IMR-90 (cell line): ENCODE measurements around the gene ZNF407. TPM values are rescaled to one million over a fixed set of nuclear protein-coding genes. Genes with fewer than 3 reads are reported as not detected.

Experiments
- ATAC-seq: fragments of 200-7000 bp; cut with Tn5 transposase; 2 replicates; pipeline ENCODE4 v1.9.1; 2020; ENCODE audit warnings: low read depth, mild to moderate bottlenecking, moderate library complexity
- BruUV-seq: library from RNA; stranded (reverse); fragments of 400-500 nt; replicated peaks from 2 replicates; lab custom pipeline; 2021; lab: Mats Ljungman, UMichigan
- CTCF ChIA-PET: fragments of 300-600 bp; formaldehyde crosslinking; extraction: SDS; loops from one replicate; lab custom pipeline; 2021; ENCODE audit warnings: antibody characterized with exemption; lab: Yijun Ruan, JAX
- POLR2A ChIA-PET: fragments of 300-600 bp; sonication (Branson Sonifier 250); formaldehyde crosslinking; loops from one replicate; lab custom pipeline; 2022; ENCODE audit warnings: antibody characterized with exemption; ENCODE audit not compliant: unreplicated experiment; lab: Charles Lee
- DNase-seq: peaks from one replicate; pipeline ENCODE4 v3.0.0; 2013
- H2AFZ ChIP-seq: replicated peaks from 2 replicates; pipeline ENCODE3; 2013; ENCODE audit warnings: low read length, mild to moderate bottlenecking; ENCODE audit not compliant: poor library complexity
- H2AK5ac ChIP-seq: 2 replicates; pipeline ENCODE4 v1.6.1; 2013; ENCODE audit warnings: low read depth, low read length, inconsistent platforms
- H2AK9ac ChIP-seq: replicated peaks from 2 replicates; pipeline ENCODE3; 2013; ENCODE audit warnings: mild to moderate bottlenecking, low read depth, low read length, moderate library complexity; ENCODE audit not compliant: poor library complexity
- H2BK120ac ChIP-seq: 2 replicates; pipeline ENCODE4 v1.6.1; 2013; ENCODE audit warnings: low read depth, low read length, inconsistent platforms
- H2BK15ac ChIP-seq: 3 replicates; pipeline ENCODE4 v1.6.1; 2013; ENCODE audit warnings: low read depth, low read length, inconsistent platforms
- H2BK20ac ChIP-seq: 2 replicates; pipeline ENCODE4 v1.6.1; 2013; ENCODE audit warnings: low read depth, mild to moderate bottlenecking, inconsistent platforms, low read length, moderate library complexity
- H2BK5ac ChIP-seq: 2 replicates; pipeline ENCODE4 v1.6.1; 2013; ENCODE audit warnings: mild to moderate bottlenecking, low read depth, low read length, inconsistent platforms; ENCODE audit not compliant: poor library complexity, severe bottlenecking
- H3K14ac ChIP-seq: replicated peaks from 2 replicates; pipeline ENCODE4 v1.6.1; 2013; ENCODE audit warnings: low read depth, low read length, inconsistent platforms
- H3K18ac ChIP-seq: 2 replicates; pipeline ENCODE4 v1.6.1; 2013; ENCODE audit warnings: low read depth, low read length, control low read depth
- H3K23ac ChIP-seq: 2 replicates; pipeline ENCODE4 v1.6.1; 2013; ENCODE audit warnings: low read depth, low read length, inconsistent platforms
- H3K27ac ChIP-seq: 2 replicates; pipeline ENCODE4 v1.5.1; 2013; ENCODE audit warnings: mild to moderate bottlenecking, control low read depth, low read length; ENCODE audit not compliant: insufficient read depth
- H3K27me3 ChIP-seq: 2 replicates; pipeline ENCODE4 v1.6.1; 2013; ENCODE audit warnings: low read length; ENCODE audit not compliant: control insufficient read depth, insufficient read depth
- H3K36me3 ChIP-seq: 2 replicates; pipeline ENCODE4 v1.6.1; 2013; ENCODE audit warnings: low read length, mixed read lengths; ENCODE audit not compliant: control insufficient read depth, insufficient read depth
- H3K4ac ChIP-seq: 2 replicates; pipeline ENCODE4 v1.6.1; 2013; ENCODE audit warnings: low read depth, low read length, inconsistent platforms
- H3K4me1 ChIP-seq: 2 replicates; pipeline ENCODE4 v1.6.1; 2013; ENCODE audit warnings: low read length, mixed read lengths; ENCODE audit not compliant: control insufficient read depth, insufficient read depth
- H3K4me2 ChIP-seq: 2 replicates; pipeline ENCODE4 v1.6.1; 2013; ENCODE audit warnings: low read depth, mild to moderate bottlenecking, control low read depth, low read length, moderate library complexity
- H3K4me3 ChIP-seq: 2 replicates; pipeline ENCODE4 v1.5.1; 2013; ENCODE audit warnings: low read depth, mild to moderate bottlenecking, control low read depth, low read length, moderate library complexity; ENCODE audit not compliant: insufficient read depth
- H3K56ac ChIP-seq: 2 replicates; pipeline ENCODE4 v1.6.1; 2013; ENCODE audit warnings: low read length, inconsistent platforms; ENCODE audit not compliant: insufficient read depth; ENCODE audit errors: extremely low read depth
- H3K79me1 ChIP-seq, 2 experiments: 2 replicates each; pipeline ENCODE4 v1.6.1; 2013; ENCODE audit warnings: low read length in 2 of 2, inconsistent platforms in 1 of 2, low read depth in 1 of 2
- H3K9ac ChIP-seq: 2 replicates; pipeline ENCODE4 v1.6.1; 2013; ENCODE audit warnings: low read depth, low read length, control low read depth
- H3K9me1 ChIP-seq: 2 replicates; pipeline ENCODE4 v1.6.1; 2013; ENCODE audit warnings: low read length, inconsistent platforms; ENCODE audit not compliant: insufficient read depth
- H3K9me3 ChIP-seq: 2 replicates; pipeline ENCODE4 v1.6.1; 2013; ENCODE audit warnings: low read length; ENCODE audit not compliant: control insufficient read depth, insufficient read depth
- H4K20me1 ChIP-seq: 2 replicates; pipeline ENCODE4 v1.6.1; 2013; ENCODE audit warnings: low read length, inconsistent platforms; ENCODE audit not compliant: insufficient read depth
- H4K5ac ChIP-seq: 2 replicates; pipeline ENCODE4 v1.6.1; 2013; ENCODE audit warnings: mild to moderate bottlenecking, low read depth, low read length, control low read depth
- H4K8ac ChIP-seq, 2 experiments: 2 replicates each; pipeline ENCODE4 v1.6.1; 2013; ENCODE audit warnings: low read depth in 2 of 2, low read length in 2 of 2, control low read depth in 1 of 2, inconsistent platforms in 1 of 2
- H4K91ac ChIP-seq: 2 replicates; pipeline ENCODE4 v1.6.1; 2013; ENCODE audit warnings: low read depth, low read length, inconsistent platforms; ENCODE audit not compliant: insufficient read depth
- BHLHE40 ChIP-seq: fragments of 150-350 bp; IDR thresholded peaks from 2 replicates; pipeline ENCODE4 v1.6.1; 2016; ENCODE audit warnings: mild to moderate bottlenecking, low read depth, low read length
- CEBPB ChIP-seq: IDR thresholded peaks from 2 replicates; pipeline ENCODE4 v1.6.1; 2012; ENCODE audit warnings: low read depth, low read length, improper control_type of control experiment
- CHD1 ChIP-seq: IDR thresholded peaks from 2 replicates; pipeline ENCODE4 v1.6.1; 2012; ENCODE audit warnings: low read depth, low read length, improper control_type of control experiment
- CTCF ChIP-seq: conservative IDR thresholded peaks from 2 replicates; pipeline ENCODE4 v1.5.1; 2012; ENCODE audit warnings: mild to moderate bottlenecking, low read depth, low read length, improper control_type of control experiment
- ELK1 ChIP-seq: fragments of 150-350 bp; IDR thresholded peaks from 2 replicates; pipeline ENCODE4 v1.6.1; 2016; ENCODE audit warnings: low read depth, mild to moderate bottlenecking, low read length, moderate library complexity, borderline replicate concordance
- FOS ChIP-seq: fragments of 150-350 bp; IDR thresholded peaks from 2 replicates; pipeline ENCODE4 v1.6.1; 2016; ENCODE audit warnings: low read depth, low read length
- MAFK ChIP-seq: IDR thresholded peaks from 2 replicates; pipeline ENCODE4 v1.6.1; 2012; ENCODE audit warnings: low read depth, low read length, improper control_type of control experiment
- MAZ ChIP-seq: IDR thresholded peaks from 2 replicates; pipeline ENCODE4 v1.6.1; 2012; ENCODE audit warnings: low read depth, mild to moderate bottlenecking, low read length, improper control_type of control experiment, moderate library complexity, borderline replicate concordance
- MXI1 ChIP-seq: IDR thresholded peaks from 2 replicates; pipeline ENCODE4 v1.6.1; 2012; ENCODE audit warnings: low read depth, mild to moderate bottlenecking, low read length, moderate library complexity, borderline replicate concordance
- NFE2L2 ChIP-seq: fragments of 150-350 bp; IDR thresholded peaks from 2 replicates; pipeline ENCODE4 v1.6.1; 2016; ENCODE audit warnings: low read depth, mild to moderate bottlenecking, low read length
- POLR2A ChIP-seq: IDR thresholded peaks from 2 replicates; pipeline ENCODE4 v1.6.1; 2012; ENCODE audit warnings: mild to moderate bottlenecking, low read depth, low read length
- RAD21 ChIP-seq: IDR thresholded peaks from 2 replicates; pipeline ENCODE4 v1.6.1; 2012; ENCODE audit warnings: low read length, improper control_type of control experiment
- RFX5 ChIP-seq: IDR thresholded peaks from 2 replicates; pipeline ENCODE4 v1.8.0; 2012; ENCODE audit warnings: low read depth, mild to moderate bottlenecking, low read length, moderate library complexity
- SMC3 ChIP-seq: fragments of 150-350 bp; IDR thresholded peaks from 2 replicates; pipeline ENCODE4 v1.6.1; 2016; ENCODE audit warnings: low read depth, mild to moderate bottlenecking, antibody characterized with exemption, low read length, moderate library complexity
- USF2 ChIP-seq: fragments of 150-350 bp; IDR thresholded peaks from 2 replicates; pipeline ENCODE4 v1.6.1; 2017; ENCODE audit warnings: mild to moderate bottlenecking, antibody characterized with exemption, low read length, low read depth
- WGBS, 2 experiments: methylation state at CpG; one replicate each; pipeline versions ENCODE4 v1.1.5 to v1.1.7; 2013; ENCODE audit warnings: missing lambda C conversion rate in 2 of 2; ENCODE audit not compliant: insufficient read length in 1 of 2; ENCODE audit errors: extremely low coverage in 2 of 2; 5-methylcytosine and 5-hydroxymethylcytosine counted together
- dilution Hi-C: fragments of 300-500 bp; cut with HindIII; formaldehyde crosslinking; loops from one replicate; pipeline ENCODE4 v1.14.3; 2018; ENCODE audit warnings: low sequenced_read_pairs; ENCODE audit not compliant: unreplicated experiment
- in situ Hi-C: fragments of 300-500 bp; cut with MboI; formaldehyde crosslinking; loops from 3 replicates; pipeline ENCODE4 v1.14.3; 2019; ENCODE audit warnings: low sequenced_read_pairs, inconsistent platforms, mixed read lengths
- intact Hi-C: fragments of 100-400 bp; cut with micrococcal nuclease; formaldehyde crosslinking; loops from 2 replicates; pipeline ENCODE4 v1.10.0; 2022
- polyA plus RNA-seq, 3 experiments: library from polyadenylated mRNA; depleted of rRNA; stranded (reverse); fragments of >200 nt; gene quantifications; 2 replicates each; pipeline ENCODE4 v1.2.3, GENCODE V29; 2012; ENCODE audit warnings: low replicate concordance in 1 of 3
- total RNA-seq: library from RNA; depleted of rRNA; stranded (reverse); fragments of >200 nt; gene quantifications from 2 replicates; pipeline ENCODE4 v1.2.3, GENCODE V29; 2012

Gene ZNF407
- total and polyA plus RNA-seq, 2 of the 4 experiments (the other 2 are of a cell fraction): 3.1 to 20.1 TPM

GRCh38 chr18:74766251-74766650 lies 168.6 kb downstream of the ZNF407 start:
- H3K79me1 ChIP-seq: peaks cover 4% of the 10 kb centered on the region in 2 experiments; a peak in 2 of 4 replicates
- H2AK5ac ChIP-seq: no peak overlapping the region
- no peak overlapping the region for H4K5ac ChIP-seq
- H4K20me1 ChIP-seq: no peaks in the 10 kb centered on the region
- no peak overlapping the region for H4K8ac ChIP-seq
- no peak overlapping the region for H2BK20ac ChIP-seq
- dilution Hi-C loops: no loop called here
- H3K18ac ChIP-seq: no peak overlapping the region
- H2BK5ac ChIP-seq: no peak overlapping the region
- no peaks in the 10 kb centered on the region for H3K27me3 ChIP-seq
- no peak overlapping the region for H3K4me3 ChIP-seq
- DNase-seq: no peak
- H3K36me3 ChIP-seq: no peaks in the 10 kb centered on the region
- intact Hi-C loops: no loop called here
- no peak overlapping the region for H2BK15ac ChIP-seq
- H3K14ac ChIP-seq: no peak overlapping the region
- H3K23ac ChIP-seq: no peak overlapping the region
- no peak overlapping the region for H3K9ac ChIP-seq
- TF ChIP-seq MXI1 (no peak), MAFK (no peak), ELK1 (no peak), FOS (no peak), RFX5 (no peak), BHLHE40 (no peak), MAZ (no peak), NFE2L2 (no peak), RAD21 (no peak), CHD1 (no peak), CEBPB (no peak), USF2 (no peak), POLR2A (no peak), SMC3 (no peak), CTCF (no peak)
- no peak overlapping the region for H3K56ac ChIP-seq
- H3K4me1 ChIP-seq: no peaks in the 10 kb centered on the region
- ChIA-PET POLR2A (no interaction called here), CTCF (interaction anchor here (0.8 kb wide), 1 partner anchor 9 kb away, joined by 3 read pairs; no protein-coding TSS in a partner anchor)
- no peak overlapping the region for H4K91ac ChIP-seq
- no peak overlapping the region for H2BK120ac ChIP-seq
- no peak overlapping the region for H2AFZ ChIP-seq
- WGBS, 2 experiments: no CpG with 5 or more reads among the region's 3 CpGs
- no peak for ATAC-seq
- H3K4me2 ChIP-seq: no peak overlapping the region
- 0 out of 2 replicates have a peak, but pooled peaks cover 4% of the 10 kb centered on the region for H3K9me1 ChIP-seq
- no peak overlapping the region for H3K4ac ChIP-seq
- no peak overlapping the region for H2AK9ac ChIP-seq
- in situ Hi-C loops: no loop called here
- no TSS peak for BruUV-seq
- no peaks in the 10 kb centered on the region for H3K9me3 ChIP-seq
- no peak overlapping the region for H3K27ac ChIP-seq
